ENCODE data around the gene AOPEP.

DNA sequence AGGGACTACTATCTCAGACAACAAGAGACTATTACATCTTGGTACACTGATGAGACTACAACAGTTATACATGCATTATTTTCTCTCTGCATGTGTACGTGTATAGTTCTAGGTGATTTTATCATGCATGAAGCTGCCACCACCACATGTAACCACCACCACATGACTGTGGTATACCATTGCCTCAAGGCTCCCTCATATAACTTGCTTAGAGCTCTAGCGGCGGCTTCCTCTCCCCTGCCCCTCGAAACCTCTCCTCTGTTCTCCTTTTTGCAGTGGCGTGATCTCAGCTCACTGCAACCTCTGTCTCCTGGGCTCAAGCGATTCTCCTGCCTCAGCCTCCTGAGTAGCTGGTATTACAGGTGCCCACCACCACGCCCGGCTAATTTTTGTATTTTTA, 162.3 kb downstream of the AOPEP start:
- TF ChIP-seq, protein P1, sequence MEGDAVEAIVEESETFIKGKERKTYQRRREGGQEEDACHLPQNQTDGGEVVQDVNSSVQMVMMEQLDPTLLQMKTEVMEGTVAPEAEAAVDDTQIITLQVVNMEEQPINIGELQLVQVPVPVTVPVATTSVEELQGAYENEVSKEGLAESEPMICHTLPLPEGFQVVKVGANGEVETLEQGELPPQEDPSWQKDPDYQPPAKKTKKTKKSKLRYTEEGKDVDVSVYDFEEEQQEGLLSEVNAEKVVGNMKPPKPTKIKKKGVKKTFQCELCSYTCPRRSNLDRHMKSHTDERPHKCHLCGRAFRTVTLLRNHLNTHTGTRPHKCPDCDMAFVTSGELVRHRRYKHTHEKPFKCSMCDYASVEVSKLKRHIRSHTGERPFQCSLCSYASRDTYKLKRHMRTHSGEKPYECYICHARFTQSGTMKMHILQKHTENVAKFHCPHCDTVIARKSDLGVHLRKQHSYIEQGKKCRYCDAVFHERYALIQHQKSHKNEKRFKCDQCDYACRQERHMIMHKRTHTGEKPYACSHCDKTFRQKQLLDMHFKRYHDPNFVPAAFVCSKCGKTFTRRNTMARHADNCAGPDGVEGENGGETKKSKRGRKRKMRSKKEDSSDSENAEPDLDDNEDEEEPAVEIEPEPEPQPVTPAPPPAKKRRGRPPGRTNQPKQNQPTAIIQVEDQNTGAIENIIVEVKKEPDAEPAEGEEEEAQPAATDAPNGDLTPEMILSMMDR (conservative IDR thresholded peaks at IDR 0.05 in 1 of 2, IDR thresholded peaks at IDR 0.05 in 1 of 2; ENCODE audit: extremely low read depth in 1 of 2, insufficient read depth in 1 of 2, low read depth in 1 of 2, low read length in 2 of 2): no peak
- no peak for TF ChIP-seq EZH2 (IDR thresholded peaks at IDR 0.05; ENCODE audit: borderline replicate concordance, low read length)

Measured in mammary epithelial cell (primary cell).